RWPE1 (cell line): ENCODE data around the gene ARTN.

Experiments used
- CTCF ChIA-PET: fragments of 350-600 bp; sonication (Branson Sonifier 250); formaldehyde crosslinking; extraction: SDS; loops from one replicate; lab custom pipeline; 2021; lab: Yijun Ruan, JAX
- POLR2A ChIA-PET: fragments of 400-600 bp; formaldehyde crosslinking; extraction: SDS; loops from one replicate; lab custom pipeline; 2020; ENCODE audit warnings: antibody characterized with exemption; ENCODE audit not compliant: low non-redundant PET; lab: Yijun Ruan, JAX
- DNase-seq: peaks from one replicate; pipeline ENCODE4 v3.0.0; 2012; ENCODE audit warnings: low spot score
- H3K27ac ChIP-seq: fragments of 450-650 bp; 2 replicates; pipeline ENCODE4 v1.5.1; 2017
- TF ChIP-seq, protein P1 (sequence below): fragments of 450-650 bp; conservative IDR thresholded peaks from 2 replicates; pipeline ENCODE4 v1.5.1; 2017; ENCODE audit warnings: low read depth, mild to moderate bottlenecking

Gene ARTN

DNA sequence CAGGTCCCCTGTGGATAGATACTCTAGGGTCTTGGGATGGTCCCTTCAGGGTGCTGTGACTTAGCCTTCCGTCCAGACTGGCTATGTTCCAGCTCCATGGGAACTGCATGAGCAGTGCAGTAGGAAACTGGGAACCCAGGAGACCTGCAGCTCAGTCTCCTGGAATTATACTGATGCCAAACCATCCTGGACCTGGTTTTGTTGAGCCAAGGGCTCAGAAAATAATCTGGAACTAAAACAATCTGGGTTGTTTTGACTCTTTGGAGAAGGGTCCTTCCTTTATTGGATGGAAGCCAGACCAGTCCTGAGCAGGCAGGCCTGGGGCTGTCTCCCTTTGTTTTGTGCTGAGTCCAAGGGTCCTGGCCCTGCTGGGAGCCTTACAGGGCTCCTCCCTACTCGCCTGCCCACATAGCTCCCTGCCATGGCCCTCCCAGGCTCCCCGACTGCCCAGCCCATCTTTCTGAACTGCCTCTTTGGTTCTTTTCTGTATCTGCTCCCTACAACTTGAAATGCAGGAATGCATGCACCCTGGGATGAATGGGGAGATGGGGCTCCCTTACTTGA is 14.4 kb downstream of the ARTN start:
- no peak for DNase-seq
- ChIA-PET POLR2A (no interaction called here), CTCF (interaction anchor here (1.4 to 3.7 kb wide), 2 partner anchors 14 to 183 kb away, joined by 5 to 20 read pairs; partner anchors contain the start of gene ARTN)
- peak overlapping the region; percentile 90 for H3K27ac ChIP-seq
- TF ChIP-seq, protein P1, sequence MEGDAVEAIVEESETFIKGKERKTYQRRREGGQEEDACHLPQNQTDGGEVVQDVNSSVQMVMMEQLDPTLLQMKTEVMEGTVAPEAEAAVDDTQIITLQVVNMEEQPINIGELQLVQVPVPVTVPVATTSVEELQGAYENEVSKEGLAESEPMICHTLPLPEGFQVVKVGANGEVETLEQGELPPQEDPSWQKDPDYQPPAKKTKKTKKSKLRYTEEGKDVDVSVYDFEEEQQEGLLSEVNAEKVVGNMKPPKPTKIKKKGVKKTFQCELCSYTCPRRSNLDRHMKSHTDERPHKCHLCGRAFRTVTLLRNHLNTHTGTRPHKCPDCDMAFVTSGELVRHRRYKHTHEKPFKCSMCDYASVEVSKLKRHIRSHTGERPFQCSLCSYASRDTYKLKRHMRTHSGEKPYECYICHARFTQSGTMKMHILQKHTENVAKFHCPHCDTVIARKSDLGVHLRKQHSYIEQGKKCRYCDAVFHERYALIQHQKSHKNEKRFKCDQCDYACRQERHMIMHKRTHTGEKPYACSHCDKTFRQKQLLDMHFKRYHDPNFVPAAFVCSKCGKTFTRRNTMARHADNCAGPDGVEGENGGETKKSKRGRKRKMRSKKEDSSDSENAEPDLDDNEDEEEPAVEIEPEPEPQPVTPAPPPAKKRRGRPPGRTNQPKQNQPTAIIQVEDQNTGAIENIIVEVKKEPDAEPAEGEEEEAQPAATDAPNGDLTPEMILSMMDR, result no peak

DNA sequence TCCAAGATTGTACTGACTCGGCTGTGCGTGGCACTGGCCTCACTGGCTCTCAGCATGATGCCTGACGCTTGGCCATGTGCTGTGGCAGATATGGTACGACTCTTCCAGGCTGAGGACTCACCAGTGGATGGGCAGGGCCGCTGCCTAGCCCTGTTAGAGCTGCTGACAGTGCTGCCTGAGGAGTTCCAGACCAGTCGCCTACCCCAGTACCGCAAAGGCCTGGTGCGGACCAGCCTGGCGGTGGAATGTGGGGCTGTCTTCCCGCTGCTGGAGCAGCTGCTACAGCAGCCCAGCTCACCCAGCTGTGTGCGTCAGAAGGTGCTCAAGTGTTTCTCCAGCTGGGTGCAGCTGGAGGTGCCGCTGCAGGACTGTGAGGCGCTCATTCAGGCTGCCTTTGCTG is 16.1 kb downstream of the ARTN start:
- CTCF ChIA-PET, result no interaction called here
- DNase-seq, result no peak

GRCh38 chr1:43951021-43951985 is 17.7 kb downstream of the ARTN start:
- POLR2A ChIA-PET, result interaction anchor here (0.6 kb wide), 1 partner anchor 14 kb away, joined by 3 read pairs; no protein-coding TSS in a partner anchor
- TF ChIP-seq, protein P1, result no peak
- no peak overlapping the region for H3K27ac ChIP-seq
- CTCF ChIA-PET, result no interaction called here
- no peak for DNase-seq

More for the DNA sequence above, 16.1 kb downstream of the ARTN start:
- TF ChIP-seq, protein P1, result no peak
- POLR2A ChIA-PET, result no interaction called here
- H3K27ac ChIP-seq, result 0 out of 2 replicates have a peak overlapping the region, but pooled peaks have one; percentile 90

GRCh38 chr1:43952731-43953346 is 19.2 kb downstream of the ARTN start:
- CTCF ChIA-PET, result no interaction called here
- POLR2A ChIA-PET, result no interaction called here
- DNase-seq, result no peak
- TF ChIP-seq, protein P1, result no peak
- H3K27ac ChIP-seq, result peak overlapping the region; percentile 33

- TF ChIP-seq, protein P1, result no peak
- CTCF ChIA-PET, result no interaction called here
- POLR2A ChIA-PET, result no interaction called here
Observed at GRCh38 chr1:43953361-43953760, 19.8 kb downstream of the ARTN start.

DNA sequence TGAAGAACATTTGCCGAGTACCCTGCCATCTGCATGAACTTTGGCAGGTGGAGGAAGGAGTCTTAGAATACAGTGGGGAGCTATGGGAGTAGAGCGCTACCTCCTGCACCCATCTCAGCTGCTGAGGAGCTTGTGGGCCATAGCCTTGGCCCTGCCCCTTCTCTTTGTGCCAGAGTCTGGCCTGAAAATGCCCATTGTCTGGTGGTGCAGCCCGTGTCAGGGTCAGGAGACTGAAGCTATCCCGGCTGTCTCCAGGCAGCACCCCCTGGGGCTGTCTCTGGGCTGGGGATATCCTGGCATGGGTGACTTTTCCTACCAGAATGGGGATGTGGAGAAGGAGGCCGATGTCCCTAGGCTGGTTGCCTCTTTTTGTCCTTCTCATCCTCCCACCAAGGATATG is 20.4 kb downstream of the ARTN start:
- no peak for DNase-seq
- CTCF ChIA-PET, result interaction anchor here (0.5 to 0.6 kb wide), 2 partner anchors 46 to 98 kb away, joined by 3 to 5 read pairs; no protein-coding TSS in a partner anchor
- 0 out of 2 replicates have a peak overlapping the region, but pooled peaks have one; percentile 12 for H3K27ac ChIP-seq
- POLR2A ChIA-PET, result no interaction called here
- TF ChIP-seq, protein P1, result no peak

More at GRCh38 chr1:43953361-43953760, 19.8 kb downstream of the ARTN start:
- peak overlapping the region; percentile 33 for H3K27ac ChIP-seq
- DNase-seq, result no peak
